Hematopoietic multipotent progenitor cell (in vitro differentiated cells): ENCODE data around the gene TMEM82. TPM values are rescaled to one million over a fixed set of nuclear protein-coding genes. Genes with fewer than 3 reads are reported as not detected.

ENCODE experiments used
- DNase-seq, 3 donors: peaks; one replicate each; pipeline ENCODE4 v3.0.0-alpha.2; 2011 to 2015; ENCODE audit warnings: low read depth in 2 of 3, low spot score in 2 of 3
- total RNA-seq: library from RNA; depleted of rRNA; stranded (reverse); fragments of >200 nt; gene quantifications from one replicate; pipeline ENCODE4 v1.2.3, GENCODE V29; 2012

The TMEM82 gene
- total RNA-seq, 1 donor: not detected

DNA sequence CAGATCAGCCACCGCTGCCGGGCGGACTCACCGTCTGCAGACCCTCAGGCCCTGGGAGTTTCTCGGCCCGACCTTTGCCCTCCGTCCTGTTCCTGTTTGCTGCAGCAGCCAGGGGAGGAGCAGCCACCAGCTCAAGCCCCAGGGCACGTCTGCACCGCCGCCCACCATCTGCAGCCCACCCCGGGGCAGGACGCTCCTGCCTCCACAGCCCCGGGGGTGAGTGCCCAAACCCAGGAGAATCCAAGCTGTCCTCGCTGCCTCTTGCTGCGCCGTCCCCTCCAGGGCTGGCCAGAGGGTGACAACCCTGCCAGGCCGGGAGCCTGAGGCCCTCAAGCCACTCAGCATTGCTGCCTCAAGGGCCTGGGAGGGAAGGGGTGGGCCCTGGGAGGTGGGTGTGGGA is 7.4 kb upstream of the TMEM82 start:
- DNase-seq: no peak

DNA sequence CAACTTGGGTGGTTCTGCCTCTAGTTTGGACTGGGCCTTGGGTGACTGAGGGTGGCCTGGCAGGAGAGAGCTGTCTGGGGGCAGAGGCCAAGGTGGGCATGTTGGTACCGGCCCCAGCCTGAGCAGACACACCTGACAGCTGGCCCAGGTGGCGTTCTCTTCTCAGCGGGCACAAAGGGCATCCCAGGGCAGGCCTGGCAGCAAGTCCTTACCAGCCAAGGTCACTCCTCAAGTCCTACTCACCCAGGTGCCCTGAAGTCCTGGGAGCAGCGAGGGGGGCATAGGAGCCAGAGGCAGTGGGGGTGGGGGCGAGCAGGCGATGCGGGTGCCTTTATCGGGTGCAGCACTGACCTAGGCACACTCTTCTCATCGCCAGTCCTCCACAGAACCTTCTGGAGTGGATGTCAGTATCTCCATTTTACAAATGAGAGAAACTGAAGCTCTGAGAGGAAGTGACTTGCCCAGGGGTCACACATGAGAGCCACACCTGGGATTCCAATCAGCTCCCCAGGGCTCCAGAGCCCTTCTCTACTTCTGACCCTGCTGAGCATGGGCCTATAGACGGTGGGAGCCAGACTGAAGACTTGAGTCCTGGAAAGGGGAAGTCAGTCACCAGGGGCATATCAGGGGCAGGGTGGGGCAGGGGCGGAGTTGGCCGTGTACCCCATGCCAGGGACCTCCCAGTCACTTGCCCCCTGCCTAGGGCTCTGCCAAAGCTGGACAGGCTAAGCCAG is 6.8 kb upstream of the TMEM82 start:
- DNase-seq: peak in 2 of 3 donors; percentile 31 to 42

DNA sequence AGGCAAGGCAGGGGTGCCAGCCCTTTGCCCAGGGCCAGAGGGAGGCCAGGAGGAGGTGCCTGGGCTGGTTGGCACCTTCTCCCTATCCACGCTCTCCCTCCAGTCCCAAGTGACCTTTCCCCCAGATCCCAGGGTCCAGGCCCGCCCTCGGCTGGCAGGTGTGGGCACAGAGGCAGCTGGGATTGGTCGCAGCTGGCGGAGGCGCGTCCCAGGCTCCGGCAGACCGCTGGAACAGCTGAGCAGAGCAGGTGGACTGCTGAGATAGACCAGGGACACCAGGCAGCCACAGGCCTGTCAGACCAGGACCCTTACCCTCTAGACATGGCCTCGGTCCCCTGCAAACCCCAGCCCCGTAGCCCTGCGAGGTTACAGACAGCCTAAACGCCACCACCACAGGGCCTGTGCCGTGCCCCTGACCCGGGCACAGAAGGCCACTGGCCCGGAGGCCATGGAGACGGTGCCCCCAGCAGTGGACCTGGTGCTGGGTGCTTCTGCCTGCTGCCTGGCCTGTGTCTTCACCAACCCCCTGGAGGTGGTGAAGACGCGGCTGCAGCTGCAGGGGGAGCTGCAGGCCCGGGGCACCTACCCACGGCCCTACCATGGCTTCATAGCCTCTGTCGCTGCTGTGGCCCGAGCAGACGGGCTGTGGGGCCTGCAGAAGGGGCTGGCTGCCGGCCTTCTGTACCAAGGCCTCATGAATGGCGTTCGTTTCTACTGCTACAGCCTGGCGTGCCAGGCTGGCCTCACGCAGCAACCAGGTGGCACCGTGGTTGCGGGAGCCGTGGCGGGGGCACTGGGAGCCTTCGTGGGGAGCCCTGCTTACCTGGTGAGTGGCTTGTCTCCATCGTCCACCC is 6.0 kb upstream of the TMEM82 start, which contains the start of gene SLC25A34:
TSS of gene SLC25A34 (plus strand) at position 221 of the 854 bp plus-strand sequence. CDS start at position 449, 228 bp downstream.
- DNase-seq: no peak

DNA sequence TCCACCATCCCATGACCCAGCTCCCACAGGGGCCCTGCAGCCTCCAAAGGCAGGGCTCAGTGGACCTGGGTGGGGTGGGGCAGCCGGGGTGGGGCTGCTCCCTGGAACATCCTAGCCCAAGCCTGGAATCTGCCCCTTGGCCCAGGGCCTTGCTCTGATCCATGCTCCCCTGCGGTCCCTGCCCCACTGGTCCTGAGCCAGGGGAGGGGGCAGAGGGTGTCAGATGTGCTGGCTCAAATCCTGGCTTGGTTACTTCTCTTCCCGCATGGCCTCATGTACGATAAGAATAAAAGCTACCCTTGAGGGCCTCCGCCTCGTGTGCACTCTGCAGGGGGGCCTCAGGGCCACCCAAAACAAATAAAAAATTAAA is 5.4 kb upstream of the TMEM82 start:
- DNase-seq: no peak

DNA sequence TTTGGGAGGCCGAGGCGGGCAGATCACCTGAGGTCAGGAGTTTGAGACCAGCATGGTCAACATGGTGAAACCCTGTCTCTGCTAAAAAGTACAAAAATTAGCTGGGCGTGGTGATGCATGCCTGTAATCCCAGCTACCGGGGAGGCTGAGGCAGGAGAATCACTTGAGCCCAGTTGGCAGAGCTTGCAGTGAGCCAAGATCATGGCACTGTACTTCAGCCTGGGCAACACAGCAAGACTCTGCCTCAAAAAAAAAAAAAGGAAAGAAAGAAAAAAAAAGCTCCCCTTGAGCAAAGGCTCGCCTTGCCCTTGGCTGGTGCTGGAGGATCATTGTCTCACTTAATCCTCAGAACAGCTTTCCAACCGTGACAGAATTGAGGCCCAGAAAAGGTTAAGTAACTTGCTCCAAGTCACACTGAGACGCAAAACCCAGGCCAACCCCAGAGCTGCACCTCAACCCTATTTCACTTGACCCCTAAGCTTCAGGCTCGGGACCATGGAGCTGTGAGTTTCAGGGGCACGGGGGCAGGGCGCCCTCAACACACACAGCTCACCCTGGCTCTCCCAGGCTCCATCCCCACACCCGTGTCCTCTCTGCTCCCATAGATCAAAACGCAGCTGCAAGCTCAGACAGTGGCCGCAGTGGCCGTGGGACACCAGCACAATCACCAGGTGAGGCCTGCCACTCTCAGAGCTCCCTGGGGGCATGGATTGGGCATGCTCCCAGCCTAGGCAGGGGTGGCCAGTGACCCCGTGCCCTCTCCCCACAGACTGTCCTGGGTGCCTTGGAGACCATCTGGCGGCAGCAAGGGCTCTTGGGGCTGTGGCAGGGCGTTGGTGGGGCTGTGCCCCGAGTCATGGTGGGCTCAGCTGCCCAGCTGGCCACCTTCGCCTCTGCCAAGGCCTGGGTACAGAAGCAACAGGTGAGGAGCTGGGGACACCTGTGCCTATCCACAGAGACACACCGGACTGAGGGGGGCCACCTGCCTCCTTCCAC is 4.7 kb upstream of the TMEM82 start:
- DNase-seq: no peak

DNA sequence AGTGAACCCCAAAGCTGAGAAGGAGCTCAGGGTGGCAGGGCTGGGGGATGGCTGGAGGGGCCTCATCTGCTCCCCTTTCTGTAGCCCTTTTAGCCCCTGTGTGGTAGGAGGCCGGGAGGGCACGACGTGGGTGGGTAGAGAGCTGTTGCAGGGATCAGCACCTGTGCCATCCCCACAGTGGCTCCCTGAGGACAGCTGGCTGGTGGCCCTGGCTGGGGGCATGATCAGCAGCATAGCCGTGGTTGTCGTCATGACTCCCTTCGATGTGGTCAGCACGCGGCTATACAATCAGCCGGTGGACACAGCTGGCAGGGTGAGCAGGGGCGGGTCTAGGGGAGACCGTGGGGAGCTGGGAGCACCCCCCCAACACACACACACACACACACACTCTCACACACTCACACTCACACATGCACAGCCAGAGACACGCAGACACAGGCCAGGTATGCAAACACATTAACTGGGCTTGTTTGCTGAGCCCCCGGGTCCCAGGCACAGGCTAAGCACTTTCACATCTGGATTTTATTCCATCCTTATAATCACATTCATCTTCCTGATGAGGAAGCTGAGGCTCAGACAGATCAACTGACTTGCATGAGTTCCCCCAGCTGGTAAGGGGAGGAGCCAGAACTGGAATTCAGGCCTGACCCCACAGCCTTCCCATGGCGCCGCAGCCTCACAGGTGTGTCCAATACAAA is 3.7 kb upstream of the TMEM82 start:
- no peak for DNase-seq

DNA sequence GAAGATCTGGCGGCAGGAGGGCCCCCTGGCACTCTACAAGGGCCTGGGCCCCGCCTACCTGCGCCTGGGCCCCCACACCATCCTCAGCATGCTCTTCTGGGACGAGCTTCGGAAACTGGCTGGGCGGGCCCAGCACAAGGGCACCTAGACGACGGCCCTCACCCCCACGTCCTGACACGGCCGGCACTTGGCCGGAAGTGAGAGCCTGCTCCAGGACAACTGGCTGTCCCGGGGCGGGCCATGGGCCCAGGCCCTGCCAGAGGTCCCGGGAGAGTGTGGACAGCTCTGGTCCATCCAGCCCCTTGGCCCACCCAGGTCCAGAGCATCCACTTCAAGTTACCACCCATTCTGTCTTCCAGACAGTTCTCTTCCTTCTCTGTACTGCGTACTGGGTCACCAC is 3.0 kb upstream of the TMEM82 start:
- DNase-seq: no peak

DNA sequence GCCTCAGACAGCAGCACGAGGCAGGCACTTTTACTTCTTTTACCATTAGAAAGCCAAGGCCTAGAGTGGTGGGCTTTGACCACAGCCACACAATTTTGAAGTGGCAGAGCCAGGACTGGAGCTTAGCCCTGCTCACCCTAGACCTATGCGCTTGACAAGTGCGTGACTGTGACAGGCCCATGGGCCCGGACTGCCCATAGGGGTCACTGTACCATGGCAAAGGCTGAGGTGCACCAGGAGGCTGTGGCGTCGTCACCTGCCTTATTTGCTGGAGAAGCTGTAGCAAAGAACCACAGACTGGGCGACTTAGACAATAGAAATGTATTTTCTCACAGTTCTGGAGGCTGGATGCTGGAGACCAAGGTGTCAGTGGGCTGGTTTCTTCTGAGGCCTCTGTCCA is 2.6 kb upstream of the TMEM82 start:
- DNase-seq: no peak

DNA sequence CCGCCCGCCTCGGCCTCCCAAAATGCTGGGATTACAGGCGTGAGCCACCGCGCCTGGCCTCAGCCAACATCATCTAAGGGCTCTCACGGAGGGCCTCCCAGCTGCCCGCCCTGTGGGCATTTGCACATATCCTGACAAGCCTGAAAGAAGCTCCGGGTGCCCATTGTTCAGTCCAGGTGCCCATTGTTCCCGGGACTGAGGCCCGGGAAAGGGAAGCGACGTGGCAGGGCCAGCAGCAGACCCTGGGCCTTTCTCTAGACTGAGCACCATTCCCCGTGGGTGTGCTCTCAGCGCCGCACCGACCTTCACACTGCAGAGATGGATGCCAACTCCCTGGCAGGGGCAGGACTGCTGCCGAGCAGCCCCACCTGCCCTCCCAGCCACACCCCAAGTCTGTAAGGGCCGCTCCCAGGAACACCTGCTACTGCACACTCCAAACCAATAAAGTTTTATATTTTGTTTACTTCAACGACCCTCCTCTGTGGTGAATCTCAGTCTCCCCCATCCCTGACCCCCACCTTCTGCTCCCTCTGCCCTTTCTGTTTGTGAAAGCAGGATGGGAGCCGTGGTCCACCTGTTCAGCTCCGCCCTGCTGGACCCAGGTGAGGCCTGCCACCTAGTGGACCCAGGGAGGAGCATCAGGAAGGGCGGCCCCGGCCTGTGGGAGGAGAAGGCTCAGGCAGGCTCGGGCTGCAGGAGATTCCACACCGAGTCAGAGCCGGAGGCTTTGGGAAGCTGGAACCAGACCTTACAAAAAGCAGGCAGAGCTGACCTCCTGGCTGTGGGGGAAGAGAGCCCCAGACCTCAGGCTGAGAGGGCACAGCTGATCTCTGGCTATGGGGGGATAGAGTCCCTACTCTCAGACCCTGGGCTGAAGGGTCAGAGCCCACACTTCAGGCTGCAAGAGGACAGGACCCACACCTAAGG is 1.1 kb upstream of the TMEM82 start:
- peak; percentile 31 to 71 (median 61) for DNase-seq

DNA sequence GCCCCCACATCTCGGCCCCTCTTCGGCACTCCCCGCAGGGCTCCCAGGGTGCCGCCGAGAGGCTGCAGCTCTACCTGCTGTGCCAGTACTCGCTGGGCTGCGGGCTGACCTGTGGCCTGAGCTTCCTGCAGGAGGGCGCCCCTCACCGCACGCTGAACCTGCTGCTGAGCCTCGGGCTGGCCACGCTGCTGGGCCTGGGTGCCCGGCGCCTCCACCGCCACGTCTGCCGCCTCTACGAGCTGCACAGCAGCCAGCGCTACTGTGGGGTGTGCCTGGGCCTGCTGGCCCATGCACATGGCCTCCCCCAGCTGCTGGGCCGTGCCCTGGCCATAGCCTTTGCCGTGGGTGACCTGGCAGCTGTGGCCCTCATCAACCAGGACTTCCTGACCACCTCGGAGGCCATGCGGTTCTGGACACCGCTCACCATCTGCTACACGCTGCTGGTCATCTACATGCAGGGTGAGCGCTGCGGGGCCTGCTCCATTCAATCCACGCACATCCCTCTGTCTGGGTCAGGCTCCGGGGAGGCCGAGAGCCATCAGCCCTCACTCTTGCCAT is 1.9 kb downstream of the TMEM82 start:
- DNase-seq: no peak

DNA sequence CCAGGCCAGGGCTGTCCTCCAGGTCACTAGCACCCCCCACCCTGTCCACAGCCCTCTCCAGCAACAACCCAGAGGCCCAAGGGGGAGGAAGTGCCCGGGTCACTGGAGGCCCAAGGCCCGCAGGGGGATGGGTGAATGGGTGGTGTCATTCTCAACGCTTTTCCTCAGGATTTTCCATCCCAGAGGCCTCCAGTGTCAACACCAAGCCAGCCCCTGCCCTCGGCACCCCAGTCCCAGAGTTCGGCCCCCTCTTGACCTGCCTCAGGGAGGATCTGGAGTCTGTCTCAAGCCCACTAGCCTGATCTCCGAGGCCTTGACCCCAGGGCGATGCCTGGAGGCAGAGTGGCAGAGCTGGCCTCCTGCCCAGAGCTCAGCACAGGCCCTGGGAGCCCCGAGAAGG is 5.1 kb downstream of the TMEM82 start:
- DNase-seq: no peak

DNA sequence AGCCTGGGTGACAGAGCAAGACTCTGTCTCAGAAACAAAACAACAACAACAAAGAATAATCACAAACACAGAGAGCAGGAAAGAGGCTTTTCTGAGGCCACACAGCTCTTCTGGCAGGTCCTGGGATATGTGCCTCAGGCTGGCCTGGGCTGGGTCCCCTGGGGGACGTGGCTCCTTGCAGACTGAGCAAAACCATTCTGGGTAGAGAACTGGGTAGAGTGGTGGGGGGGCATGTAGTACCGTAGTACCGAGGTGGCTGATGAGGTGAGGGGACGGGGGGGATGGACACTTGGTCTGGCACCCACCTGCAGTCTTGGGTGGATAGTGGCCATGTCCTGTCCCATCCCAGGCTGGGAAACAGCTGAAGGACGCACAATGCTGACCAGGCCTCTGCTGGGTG is 6.0 kb downstream of the TMEM82 start:
- DNase-seq: no peak

DNA sequence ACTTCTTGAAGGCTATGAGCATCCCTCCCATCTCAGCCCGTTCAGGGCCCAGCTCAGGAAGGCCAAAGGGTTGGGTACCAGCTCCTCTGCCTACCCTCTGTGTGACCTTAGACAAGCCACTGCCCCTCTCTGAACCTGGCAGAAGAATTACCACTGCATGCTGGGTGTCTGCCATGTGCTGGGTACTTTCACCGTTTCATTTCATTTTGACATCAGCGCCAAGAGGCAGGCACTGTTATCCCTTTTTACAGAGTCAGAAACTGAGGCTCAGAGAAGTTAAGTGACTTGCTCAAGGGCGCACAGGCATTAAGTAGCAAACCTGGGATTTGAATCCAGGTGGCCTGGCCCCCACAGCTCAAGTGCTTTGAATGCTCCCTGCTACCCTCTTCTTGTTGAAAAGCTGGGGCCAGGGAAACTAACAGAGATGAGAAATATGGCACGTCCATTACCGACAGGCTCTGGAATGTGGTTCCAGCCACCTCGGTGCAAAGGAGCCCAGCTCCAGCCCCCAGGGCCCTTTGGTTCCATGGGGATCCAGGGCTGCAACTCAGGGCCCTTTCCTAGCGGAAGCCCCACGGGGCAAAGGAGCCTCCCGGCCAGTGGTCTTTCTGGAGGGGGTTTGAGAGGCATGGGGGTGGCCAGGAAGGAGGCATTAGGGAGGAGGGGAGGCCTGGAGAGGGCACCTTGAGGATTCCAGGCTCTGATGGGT is 6.5 kb downstream of the TMEM82 start:
- no peak for DNase-seq

DNA sequence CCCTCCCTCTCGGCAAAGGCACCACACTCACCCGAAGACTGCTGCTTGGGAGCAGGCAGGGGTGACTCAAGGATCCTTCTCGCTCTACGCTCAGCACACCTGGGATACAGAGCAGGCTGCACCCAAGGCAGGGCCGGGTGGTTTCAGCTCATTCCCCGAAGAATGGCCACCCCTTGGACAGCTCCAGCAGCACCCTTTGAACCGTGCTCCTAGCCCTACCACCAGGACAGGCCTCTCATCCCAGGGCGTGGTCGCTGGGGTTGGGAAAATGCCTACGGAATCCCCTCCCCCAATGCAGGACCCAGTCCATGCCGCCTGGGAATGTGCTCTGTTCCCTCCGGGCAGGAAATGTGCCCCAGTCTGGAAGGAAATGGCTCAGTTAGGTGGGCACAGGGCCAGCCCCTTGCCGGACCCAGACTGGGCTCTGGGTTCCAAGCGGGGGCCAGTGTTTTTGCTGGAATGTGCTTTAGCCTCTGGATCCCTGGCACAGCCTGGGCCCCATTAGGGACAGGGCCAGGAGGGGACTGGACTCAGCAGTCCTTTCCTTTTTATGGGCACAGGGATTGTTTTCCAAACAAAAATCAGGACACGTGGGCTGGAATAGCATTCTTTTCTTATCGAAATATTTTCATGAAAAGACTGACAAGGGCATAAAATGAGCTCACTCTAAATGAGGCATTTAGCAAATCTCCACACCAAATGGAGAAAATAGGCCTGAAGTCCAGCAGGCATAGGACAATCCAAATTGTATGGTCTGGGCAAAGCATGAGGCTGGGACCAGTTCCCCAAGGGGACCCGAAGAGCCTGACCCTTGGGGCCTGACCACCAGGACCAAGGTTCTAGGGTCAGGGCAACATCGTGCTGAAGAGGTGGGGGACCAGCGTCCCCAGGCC is 7.3 kb downstream of the TMEM82 start:
- no peak for DNase-seq

DNA sequence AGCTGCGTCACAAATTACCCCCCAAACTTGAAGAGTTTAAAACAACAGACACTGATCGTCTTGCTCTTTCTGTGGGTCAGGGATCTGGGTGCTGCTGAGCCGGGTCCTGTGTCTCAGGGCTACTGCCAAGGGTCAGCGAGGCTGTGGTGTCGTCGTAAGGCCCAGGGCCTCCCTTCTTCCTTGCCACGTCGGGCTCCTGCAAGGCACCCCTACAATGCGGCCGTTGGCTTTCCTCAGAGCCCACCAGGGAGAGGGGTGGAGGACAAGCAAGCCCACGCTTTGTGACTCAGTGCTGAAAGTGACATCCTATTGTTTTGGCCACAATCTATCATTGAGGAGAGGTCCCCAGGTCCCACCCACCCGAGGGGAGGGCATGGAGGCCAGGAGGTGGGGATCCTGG is 8.6 kb downstream of the TMEM82 start:
- no peak for DNase-seq

DNA sequence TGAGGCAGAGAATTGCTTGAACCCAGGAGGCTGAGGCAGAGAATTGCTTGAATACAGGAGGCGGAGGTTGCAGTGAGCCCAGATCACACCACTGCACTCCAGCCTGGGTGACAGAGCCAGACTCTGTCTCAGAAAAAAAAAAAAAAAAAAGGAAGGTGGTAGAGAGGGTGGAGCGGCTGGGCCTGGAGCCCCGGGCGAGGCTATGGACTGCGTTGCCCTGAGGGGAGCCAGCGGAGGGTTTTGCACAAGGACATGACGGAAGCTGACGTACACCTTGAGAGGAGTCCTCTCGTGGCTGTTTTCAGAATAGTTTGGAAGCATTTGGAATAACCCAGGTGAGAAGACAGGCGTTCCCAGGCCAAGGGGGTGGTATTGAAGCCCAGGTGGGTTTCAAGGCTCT is 9.4 kb downstream of the TMEM82 start:
- no peak for DNase-seq

DNA sequence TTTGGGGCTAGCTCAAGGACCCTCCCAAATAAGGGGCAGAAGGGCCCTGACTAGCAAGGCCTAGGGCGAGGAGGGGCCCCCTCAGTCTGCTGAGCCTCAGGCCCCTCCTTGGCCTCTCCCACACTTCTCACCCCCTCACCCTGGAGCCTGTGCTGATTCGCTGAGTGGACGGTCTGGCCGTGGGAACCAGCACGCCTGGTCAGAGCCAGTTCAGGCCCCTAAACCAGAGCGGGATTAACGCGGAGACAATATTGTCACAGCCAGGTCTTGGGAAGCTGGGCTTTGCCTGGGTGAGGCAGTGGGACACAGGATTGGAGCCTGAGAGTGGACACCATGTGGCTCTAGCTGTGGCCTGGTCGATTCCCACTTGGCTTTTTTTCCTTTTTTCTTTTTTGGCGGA is 11.5 kb downstream of the TMEM82 start:
- no peak for DNase-seq
